Mucosa of rectum (tissue), 2 donors: ENCODE data around the gene MANSC1.

Source experiments
- H3K27ac ChIP-seq, 2 donors: one replicate each; pipeline ENCODE4 v1.7.0; 2013; ENCODE audit warnings: inconsistent platforms in 2 of 2, low read depth in 2 of 2, low read length in 2 of 2
- H3K27me3 ChIP-seq, 2 donors: one replicate each; pipeline ENCODE4 v1.7.0; 2013; ENCODE audit warnings: low read length in 2 of 2; ENCODE audit not compliant: control insufficient read depth in 2 of 2, insufficient read depth in 2 of 2
- H3K36me3 ChIP-seq, 2 donors: one replicate each; pipeline ENCODE4 v1.7.0; 2013; ENCODE audit warnings: low read length in 2 of 2; ENCODE audit not compliant: control insufficient read depth in 2 of 2, insufficient read depth in 2 of 2
- H3K4me1 ChIP-seq, 2 donors: one replicate each; pipeline ENCODE4 v1.7.0; 2013; ENCODE audit warnings: low read length in 2 of 2, mild to moderate bottlenecking in 1 of 2; ENCODE audit not compliant: control insufficient read depth in 2 of 2, insufficient read depth in 2 of 2
- H3K4me3 ChIP-seq, 2 donors: one replicate each; pipeline ENCODE4 v1.7.0; 2013; ENCODE audit warnings: low read length in 2 of 2
- H3K9ac ChIP-seq, 2 donors: one replicate each; pipeline ENCODE4 v1.7.0; 2013; ENCODE audit warnings: low read length in 2 of 2, low read depth in 1 of 2, mild to moderate bottlenecking in 1 of 2
- H3K9me3 ChIP-seq, 2 donors: one replicate each; pipeline ENCODE4 v1.7.0; 2013; ENCODE audit warnings: low read length in 2 of 2; ENCODE audit not compliant: control insufficient read depth in 2 of 2
- donor health status: healthy.
- donor health status: Normal muscosa, but diverticular disease.

Gene MANSC1

DNA sequence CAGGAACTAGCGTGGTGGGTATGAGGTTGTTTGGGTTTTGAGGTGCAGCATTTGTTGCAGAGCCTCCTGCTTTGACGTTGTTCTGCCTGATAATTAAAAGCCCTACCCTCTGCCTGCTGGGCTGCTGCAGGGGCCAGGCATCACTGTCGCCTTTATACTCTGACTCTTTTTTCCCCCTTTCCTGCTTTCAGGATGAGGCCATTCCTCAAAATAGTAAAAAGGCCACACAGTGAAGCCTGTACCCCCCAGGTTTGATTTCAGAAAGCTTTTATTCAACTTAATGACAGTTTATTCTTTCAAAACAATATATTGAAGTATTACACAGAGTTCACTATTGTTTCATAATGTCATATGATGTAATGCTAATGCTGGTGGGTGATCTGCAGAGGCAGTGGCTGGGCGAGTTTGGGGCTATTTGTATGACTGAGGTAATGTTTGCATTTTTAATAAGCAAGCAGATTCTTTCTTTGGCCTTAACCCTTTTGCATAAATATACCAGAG is 15.9 kb upstream of the MANSC1 start:
- no peak overlapping the region for H3K4me3 ChIP-seq
- no peak overlapping the region for H3K9ac ChIP-seq
- H3K27ac ChIP-seq = no peak overlapping the region
- H3K27me3 ChIP-seq = no peaks in the 10 kb centered on the region
- H3K36me3 ChIP-seq = no peaks in the 10 kb centered on the region
- H3K9me3 ChIP-seq = no peaks in the 10 kb centered on the region
- H3K4me1 ChIP-seq = no peaks in the 10 kb centered on the region

DNA sequence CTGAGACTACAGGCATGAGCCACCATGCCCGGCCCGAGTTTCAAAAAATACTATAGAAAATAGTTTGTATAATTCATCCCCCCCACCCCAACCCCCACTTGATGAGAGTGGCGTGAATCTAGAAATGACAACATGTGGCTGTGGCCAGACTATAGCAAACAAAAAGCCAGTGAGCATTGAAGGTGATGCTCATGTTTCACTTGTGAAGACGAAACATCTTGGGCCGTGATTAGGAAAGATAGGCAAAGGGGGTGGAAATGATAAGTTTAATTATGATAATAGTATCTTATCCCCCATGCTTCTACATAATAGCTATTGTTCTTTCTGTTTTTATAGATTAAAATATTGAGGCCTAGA is 15.4 kb upstream of the MANSC1 start:
- no peaks in the 10 kb centered on the region for H3K4me1 ChIP-seq
- no peak overlapping the region for H3K4me3 ChIP-seq
- H3K36me3 ChIP-seq = no peaks in the 10 kb centered on the region
- H3K27ac ChIP-seq = no peak overlapping the region
- no peaks in the 10 kb centered on the region for H3K9me3 ChIP-seq
- H3K9ac ChIP-seq = no peak overlapping the region
- H3K27me3 ChIP-seq = no peaks in the 10 kb centered on the region

- Histone ChIP-seq H3K27ac (no peak overlapping the region), H3K36me3 (no peaks in the 10 kb centered on the region)
Observed at GRCh38 chr12:12364787-12365445, 14.9 kb upstream of the MANSC1 start.

GRCh38 chr12:12358528-12358927 is 8.5 kb upstream of the MANSC1 start:
- H3K4me1 ChIP-seq = peaks cover 13 to 15% of the 10 kb centered on the region in 2 donors
- no peaks in the 10 kb centered on the region for H3K36me3 ChIP-seq
- peak overlapping the region; percentile 96 to 98 for H3K27ac ChIP-seq
- peak overlapping the region; percentile 94 to 98 for H3K9ac ChIP-seq
- H3K4me3 ChIP-seq = peak overlapping the region in 1 of 2 donors; percentile 89
- no peaks in the 10 kb centered on the region for H3K9me3 ChIP-seq
- no peaks in the 10 kb centered on the region for H3K27me3 ChIP-seq

More at GRCh38 chr12:12364787-12365445, 14.9 kb upstream of the MANSC1 start:
- Histone ChIP-seq H3K4me1 (no peaks in the 10 kb centered on the region), H3K9me3 (no peaks in the 10 kb centered on the region), H3K27me3 (no peaks in the 10 kb centered on the region), H3K9ac (no peak overlapping the region), H3K4me3 (no peak overlapping the region)

- Histone ChIP-seq H3K9ac (peak overlapping the region; percentile 94 to 98), H3K27me3 (no peaks in the 10 kb centered on the region), H3K27ac (peak overlapping the region; percentile 96 to 98), H3K4me3 (peak overlapping the region; percentile 86 to 89), H3K9me3 (no peaks in the 10 kb centered on the region), H3K36me3 (no peaks in the 10 kb centered on the region), H3K4me1 (peaks cover 13 to 15% of the 10 kb centered on the region in 2 donors)
Observed at GRCh38 chr12:12357719-12358461, 7.8 kb upstream of the MANSC1 start.

DNA sequence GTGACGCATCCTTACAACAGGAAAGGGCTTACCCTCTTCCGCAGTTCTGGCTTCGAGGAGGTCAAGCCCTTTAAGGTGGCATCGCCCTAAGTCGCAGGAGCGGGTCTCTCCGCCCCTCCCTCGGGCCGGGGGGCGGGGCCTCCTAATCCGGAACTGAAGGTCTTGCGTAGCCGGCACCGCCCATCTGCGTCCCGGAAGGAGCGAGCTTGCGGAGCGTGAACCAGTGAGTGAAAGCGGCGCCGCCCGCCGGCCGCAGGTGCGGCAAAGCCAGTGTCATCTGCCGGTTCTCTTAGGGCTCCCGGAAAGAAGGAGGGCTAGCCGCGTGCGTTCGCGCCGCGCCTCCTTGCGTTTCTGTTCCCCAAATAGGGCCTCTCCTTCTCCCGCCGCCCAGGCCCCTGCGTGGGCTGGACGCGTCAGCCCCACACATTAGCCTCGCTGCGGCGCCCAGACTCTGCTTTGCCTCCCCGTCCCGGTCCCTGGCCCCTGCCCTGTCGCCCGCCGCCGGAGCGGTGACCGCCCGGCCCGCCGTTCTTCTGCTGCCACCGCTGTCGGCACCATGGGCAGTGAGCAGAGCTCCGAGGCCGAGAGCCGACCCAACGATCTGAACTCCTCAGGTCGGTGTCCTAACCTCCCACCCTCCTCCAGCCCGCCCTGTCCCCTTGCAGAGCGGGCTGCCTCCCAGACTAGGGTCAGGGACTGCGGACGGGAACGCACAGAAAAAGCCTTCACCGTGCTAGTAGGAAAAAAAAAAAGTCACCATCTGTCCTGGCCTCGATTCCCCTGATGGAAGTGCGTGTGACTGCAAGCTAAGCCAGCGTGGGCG is 7.1 kb upstream of the MANSC1 start, which contains the start of gene BORCS5:
TSS of gene BORCS5 (plus strand) at position 183 of the 823 bp plus-strand sequence. CDS start at position 557, 374 bp downstream.
- no peaks in the 10 kb centered on the region for H3K27me3 ChIP-seq
- H3K9ac ChIP-seq = peak within 1 kb of the TSS; percentile 94 to 98
- H3K4me3 ChIP-seq = peak within 1 kb of the TSS; percentile 86 to 89
- no peaks in the 10 kb centered on the region for H3K9me3 ChIP-seq
- H3K36me3 ChIP-seq = no peaks in the 10 kb centered on the region
- peaks cover 13 to 15% of the 10 kb centered on the region in 2 donors for H3K4me1 ChIP-seq
- H3K27ac ChIP-seq = peak within 1 kb of the TSS; percentile 96 to 98

GRCh38 chr12:12356467-12356895 is 6.4 kb upstream of the MANSC1 start:
- no peaks in the 10 kb centered on the region for H3K36me3 ChIP-seq
- H3K4me3 ChIP-seq = peak overlapping the region; percentile 86 to 89
- peaks cover 13 to 16% of the 10 kb centered on the region in 2 donors for H3K4me1 ChIP-seq

GRCh38 chr12:12353807-12354206 is 3.8 kb upstream of the MANSC1 start:
- Histone ChIP-seq H3K36me3 (no peaks in the 10 kb centered on the region), H3K27me3 (no peaks in the 10 kb centered on the region), H3K27ac (no peak overlapping the region), H3K9me3 (no peaks in the 10 kb centered on the region), H3K4me1 (peaks cover 21 to 24% of the 10 kb centered on the region in 2 donors), H3K9ac (no peak overlapping the region), H3K4me3 (no peak overlapping the region)

More at GRCh38 chr12:12356467-12356895, 6.4 kb upstream of the MANSC1 start:
- Histone ChIP-seq H3K27me3 (no peaks in the 10 kb centered on the region), H3K9me3 (no peaks in the 10 kb centered on the region), H3K27ac (peak overlapping the region; percentile 96 to 98), H3K9ac (peak overlapping the region; percentile 43 to 98)

DNA sequence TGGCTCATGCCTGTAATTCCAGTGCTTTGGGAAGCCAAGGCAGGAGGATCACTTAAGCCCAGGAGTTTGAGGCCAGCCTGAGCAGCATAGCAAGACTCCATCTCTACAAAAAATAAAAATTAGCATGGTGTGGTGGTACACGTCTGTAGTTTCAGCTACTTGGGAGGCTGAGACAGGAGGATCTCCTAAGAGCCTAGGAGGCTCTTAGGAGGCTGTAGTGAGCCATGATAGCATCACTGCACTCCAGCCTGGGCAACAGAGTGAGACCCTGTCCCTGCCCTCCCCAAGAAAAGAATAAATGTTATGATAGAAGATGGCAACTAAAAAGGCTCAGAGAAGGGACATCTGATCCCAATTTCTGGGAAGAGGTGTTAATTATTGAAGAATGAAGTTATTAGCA is 3.2 kb upstream of the MANSC1 start:
- H3K27ac ChIP-seq = no peak overlapping the region
- H3K4me1 ChIP-seq = peaks cover 16 to 21% of the 10 kb centered on the region in 2 donors
- H3K9me3 ChIP-seq = no peaks in the 10 kb centered on the region
- H3K36me3 ChIP-seq = no peaks in the 10 kb centered on the region
- H3K27me3 ChIP-seq = no peaks in the 10 kb centered on the region
- H3K4me3 ChIP-seq = no peak overlapping the region
- H3K9ac ChIP-seq = no peak overlapping the region
